ENCODE data around the gene PRMT3.
A peak's percentile ranks its signal among the peaks of the same experiment; 100 is the strongest.
"Not testable (repeated sequence)": the region's sequence is repeated elsewhere in the genome, so short reads cannot be mapped to it uniquely, and the experiment has no call there.

PRMT3 gene

GRCh38 chr11:20457934-20458680 is 70.6 kb downstream of the PRMT3 start:
- DNase-seq = no peak

- DNase-seq = no peak
Observed at GRCh38 chr11:20458905-20459632, 71.6 kb downstream of the PRMT3 start.

DNA sequence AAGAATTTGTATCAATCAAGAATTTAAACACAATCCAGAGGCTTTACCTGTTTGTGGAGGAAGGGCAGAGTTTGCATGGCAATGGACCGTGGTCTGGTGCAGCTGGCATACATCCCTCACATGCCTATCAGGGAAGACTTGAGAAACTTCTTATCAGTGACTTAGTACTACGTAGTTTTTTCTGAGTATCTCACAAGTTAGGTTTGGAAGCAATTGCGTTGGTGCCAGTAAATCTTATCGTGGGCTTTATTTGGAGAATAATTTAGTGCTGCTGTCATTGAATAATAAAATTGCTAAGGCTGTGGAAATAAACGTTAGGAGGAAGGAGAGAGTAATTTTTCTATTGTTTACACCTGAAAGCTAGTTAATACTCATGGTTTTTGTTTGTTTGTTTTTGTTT is 72.3 kb downstream of the PRMT3 start:
- peak; percentile 13 for DNase-seq

DNA sequence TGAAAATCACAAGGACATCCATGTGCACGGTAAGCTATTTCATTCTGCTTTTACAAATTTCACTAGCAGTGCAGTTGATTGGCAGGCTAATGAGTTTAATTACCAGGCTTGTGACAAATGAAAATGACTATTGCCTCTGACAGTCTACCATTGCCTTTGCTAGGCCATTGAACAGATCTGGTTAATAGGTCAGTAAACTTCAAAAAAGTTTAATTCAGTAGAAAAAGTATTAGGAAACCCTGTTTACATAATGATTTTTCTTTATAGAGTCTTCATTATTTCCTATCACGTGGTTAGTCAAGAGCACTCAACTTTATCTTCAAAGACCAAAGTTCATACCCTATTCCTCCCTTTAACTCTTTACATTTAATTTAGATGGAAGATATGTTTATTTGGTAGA is 77.0 kb downstream of the PRMT3 start:
- DNase-seq = no peak

- no peak for DNase-seq
Observed at GRCh38 chr11:20467487-20468185, 80.1 kb downstream of the PRMT3 start.

DNA sequence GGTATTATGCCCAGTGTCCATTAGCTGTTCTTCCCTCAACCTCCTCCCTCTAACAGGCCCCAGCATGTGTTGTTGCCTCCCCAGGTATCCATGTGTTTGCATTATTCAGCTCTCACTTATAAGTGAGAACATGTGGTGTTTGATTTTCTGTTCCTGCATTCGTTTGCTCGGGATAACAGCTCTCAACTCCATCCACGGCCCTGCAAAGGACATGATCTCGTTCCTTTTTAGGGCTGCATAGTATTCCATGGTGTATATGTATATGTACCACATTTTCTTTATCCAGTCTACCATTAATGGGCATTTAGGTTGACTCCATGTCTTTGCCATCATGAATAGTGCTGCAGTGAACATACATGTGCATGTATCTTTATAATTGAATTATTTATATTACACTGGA is 82.8 kb downstream of the PRMT3 start:
- DNase-seq = no peak

GRCh38 chr11:20471929-20472328 is 84.4 kb downstream of the PRMT3 start:
- not testable (repeated sequence) for DNase-seq

- no peak for DNase-seq
Observed at GRCh38 chr11:20474176-20474881, 86.8 kb downstream of the PRMT3 start.

DNA sequence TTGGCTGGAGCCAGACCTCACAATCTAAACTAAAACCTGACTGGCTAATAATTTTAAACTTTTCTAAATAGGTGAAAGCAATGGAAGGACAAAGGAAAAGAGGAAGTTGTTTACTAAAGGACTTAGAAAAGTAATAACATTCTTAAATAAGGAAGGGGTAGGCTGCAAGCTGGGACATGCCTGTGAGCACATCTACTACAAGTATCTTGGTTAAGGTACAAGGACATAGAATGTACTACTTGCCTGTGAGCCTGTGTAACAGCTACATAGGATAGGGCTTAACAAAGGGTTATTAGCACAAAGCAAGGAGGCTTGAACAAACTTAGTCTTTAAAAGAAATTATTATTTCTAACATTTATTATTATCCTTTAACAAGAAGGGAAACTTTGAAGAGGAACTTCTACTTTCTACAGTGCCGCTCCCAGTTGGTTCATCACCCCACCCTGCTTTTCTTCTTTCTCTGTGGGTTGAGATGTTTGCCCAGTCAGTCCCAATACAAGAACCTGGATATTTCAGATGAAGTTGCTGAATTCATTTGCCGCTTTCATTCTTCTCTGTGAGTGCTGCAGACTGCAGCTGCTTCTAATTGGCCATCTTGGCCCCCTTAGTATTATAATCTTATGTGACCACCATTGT is 87.5 kb downstream of the PRMT3 start:
- no peak for DNase-seq

DNA sequence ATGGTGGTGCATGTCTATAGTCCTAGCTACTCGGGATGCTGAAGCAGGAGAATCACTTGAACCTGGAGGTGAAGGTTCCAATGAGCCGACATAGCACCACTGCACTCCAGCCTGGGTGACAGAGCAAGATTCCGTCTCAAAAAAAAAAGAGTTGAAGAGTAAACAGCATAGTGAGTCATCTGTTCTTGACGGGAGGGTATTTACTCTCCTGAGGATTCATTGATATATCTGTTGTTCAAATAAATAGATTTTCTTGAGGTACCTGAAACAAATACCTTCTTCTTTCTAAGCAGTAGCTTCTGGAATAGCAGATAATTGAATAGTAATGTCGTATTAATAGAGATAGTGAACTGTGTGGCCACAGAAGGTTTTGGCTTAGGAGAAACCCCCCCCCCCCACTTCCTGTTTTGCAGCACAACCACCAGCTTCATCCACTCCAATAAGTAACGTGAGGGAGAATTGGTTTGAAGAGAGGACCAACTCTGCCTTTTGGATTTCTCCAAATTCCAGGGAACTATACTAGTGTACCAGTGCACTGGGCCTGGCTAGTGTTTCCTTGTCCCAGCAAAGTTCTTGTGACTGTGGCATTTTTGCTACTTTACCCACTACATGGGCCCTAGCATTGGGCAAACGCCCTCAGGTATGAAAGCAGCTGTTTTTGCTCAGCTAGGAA is 90.0 kb downstream of the PRMT3 start:
- DNase-seq = peak; percentile 74

GRCh38 chr11:20479513-20479912 is 92.0 kb downstream of the PRMT3 start:
- DNase-seq = no peak

- DNase-seq = no peak
Observed at GRCh38 chr11:20483931-20484330, 96.4 kb downstream of the PRMT3 start.

- DNase-seq = not testable (repeated sequence)
Observed at GRCh38 chr11:20484416-20484815, 96.9 kb downstream of the PRMT3 start.

DNA sequence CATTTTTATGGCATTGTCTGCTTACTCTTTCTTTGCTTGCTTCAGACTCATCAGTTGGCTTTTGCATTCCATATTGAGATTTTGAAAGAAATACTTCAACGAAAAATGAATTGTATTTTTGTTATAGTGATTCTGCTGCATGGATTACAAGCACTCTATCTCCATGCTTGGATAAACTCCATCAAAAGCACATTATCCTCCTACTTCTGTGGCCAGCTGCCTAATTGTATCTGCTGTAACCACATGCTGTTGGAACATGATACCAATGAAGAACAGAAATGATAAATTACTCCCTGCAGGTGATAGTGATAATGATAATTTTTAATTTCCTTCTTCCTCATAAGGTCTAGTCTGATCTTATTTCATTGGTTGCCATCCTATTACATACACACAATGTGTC is 100.8 kb downstream of the PRMT3 start:
- DNase-seq = peak; percentile 37

DNA sequence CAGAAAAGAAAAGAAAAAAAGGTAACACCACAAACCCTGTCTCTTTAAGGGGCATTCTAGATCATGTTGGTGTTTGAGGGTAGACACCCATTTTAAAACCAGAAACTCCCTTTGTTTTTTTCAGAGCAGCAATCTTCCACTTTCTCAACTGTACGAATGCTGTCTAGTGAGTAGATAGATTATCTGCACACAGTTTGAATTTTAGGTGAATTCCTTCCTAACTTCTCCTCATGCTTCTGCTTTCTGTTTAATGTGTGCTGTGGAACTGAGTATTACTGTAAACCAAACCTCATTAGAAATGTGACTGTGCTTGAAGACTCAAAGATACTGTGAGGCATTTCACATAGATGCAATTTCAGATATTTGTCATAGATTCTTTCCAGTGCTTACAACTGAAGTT is 102.4 kb downstream of the PRMT3 start:
- DNase-seq = no peak

DNA sequence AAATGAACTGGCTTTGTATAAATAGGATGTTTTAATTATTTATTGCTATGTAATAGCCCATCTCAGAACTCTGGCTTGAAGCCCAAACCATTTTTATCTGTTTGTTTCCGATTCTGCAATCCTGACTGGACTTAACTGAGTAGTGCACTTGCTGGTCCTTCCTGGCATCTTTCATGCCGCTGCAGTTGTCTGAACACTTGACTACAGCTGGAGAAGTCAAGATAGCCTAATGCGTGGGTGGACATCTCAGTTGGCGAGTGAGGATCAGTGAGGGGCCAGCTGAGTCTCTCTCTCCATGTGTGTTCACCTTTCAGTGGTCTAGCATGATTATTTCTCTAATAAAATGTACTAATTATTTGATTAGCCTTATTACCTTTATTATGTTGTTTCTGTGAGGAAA is 105.8 kb downstream of the PRMT3 start:
- DNase-seq = no peak

DNA sequence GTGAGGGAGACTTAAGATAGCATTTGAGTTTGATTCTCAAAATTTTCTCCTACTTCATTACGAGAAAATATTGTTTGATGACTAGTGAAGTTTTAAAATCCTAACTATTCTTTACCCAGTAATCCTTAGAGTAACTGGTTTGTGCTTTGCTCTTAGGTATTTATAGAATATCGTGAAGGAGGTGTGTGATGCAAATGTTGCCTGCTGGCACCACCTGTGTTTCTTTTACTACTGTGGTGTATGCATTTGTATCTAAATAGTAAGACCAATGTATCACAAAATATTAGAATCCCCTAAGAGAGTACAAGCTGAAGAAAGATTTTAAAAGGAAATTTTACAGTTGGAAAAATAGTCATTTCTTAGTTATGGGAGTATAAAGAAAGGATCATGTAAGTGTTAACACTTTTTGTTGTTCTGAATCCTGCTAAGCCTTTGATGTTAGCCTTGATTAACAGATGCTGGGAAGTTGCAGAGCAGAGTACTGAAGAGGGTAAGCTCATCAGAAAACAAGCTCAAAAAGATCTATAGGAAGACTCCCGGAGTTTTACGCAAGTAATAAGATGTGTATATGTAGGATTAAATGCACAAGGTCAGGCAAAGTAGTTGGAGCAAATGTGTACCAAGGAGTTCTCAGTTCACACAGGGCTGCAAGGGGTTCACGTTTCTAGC is 109.7 kb downstream of the PRMT3 start:
- DNase-seq = no peak

GRCh38 chr11:20501252-20501651 is 113.7 kb downstream of the PRMT3 start:
- peak; percentile 19 for DNase-seq

DNA sequence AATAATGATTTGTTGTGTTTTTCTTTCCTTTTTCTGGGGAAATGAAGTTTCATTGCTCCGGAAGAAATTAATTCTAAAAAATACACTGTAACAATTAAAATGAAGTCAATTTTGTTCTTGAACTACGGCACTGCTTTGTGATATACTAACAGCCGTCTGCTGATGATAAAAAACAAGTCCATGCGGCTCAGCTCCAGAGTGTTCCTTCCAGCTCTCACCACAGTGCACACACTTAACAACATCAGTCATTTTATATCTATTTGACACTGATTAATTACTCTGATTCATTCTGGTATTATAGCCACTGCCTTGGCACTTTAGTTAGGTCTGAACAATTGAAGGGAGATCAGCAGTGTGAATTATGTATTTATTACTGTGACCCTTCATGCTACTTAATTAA is 114.5 kb downstream of the PRMT3 start:
- DNase-seq = no peak

DNA sequence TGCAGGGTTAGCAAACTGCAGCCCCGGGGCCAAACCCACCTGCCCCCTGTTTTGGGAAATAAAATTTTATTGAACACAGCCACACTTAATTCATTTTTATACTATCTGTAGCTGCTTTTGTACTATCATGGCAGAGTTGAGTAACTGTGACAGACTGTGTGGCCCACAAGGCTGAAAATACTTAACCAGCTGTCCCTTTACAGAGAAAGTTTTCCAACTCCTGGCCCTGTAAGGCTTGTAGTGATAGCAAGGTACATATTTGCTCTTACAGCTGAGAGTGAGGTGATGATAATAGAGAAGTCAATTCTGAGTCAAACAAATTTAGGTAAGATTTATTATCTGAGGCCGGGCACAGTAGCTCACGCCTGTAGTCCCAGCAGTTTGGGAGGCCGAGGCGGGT is 124.5 kb downstream of the PRMT3 start:
- DNase-seq = no peak

DNA sequence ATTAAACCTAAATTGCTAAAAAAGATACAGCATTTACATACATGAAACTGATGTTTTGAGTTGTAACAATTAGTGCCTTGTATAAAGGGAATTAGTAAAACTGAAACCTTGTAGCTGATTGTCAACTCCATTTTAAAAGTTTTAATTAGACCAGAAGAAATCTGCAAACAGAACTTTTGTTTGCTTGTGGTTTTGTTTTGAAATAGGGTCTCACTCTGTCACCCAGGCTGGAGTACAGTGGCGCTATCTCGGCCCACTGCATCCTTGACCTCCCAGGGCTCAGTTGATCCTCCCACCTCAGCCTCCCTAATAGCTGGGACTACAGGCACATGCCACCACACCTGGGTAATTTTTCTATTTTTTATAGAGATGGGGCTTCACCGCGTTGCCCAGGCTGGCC is 125.4 kb downstream of the PRMT3 start:
- DNase-seq = no peak

All from DMS53 (cell line).